ENCODE results near the gene WDR46.

GRCh38 chr6:33259032-33259431 is 30.0 kb downstream of the WDR46 start:
- TF ChIP-seq, protein P1, sequence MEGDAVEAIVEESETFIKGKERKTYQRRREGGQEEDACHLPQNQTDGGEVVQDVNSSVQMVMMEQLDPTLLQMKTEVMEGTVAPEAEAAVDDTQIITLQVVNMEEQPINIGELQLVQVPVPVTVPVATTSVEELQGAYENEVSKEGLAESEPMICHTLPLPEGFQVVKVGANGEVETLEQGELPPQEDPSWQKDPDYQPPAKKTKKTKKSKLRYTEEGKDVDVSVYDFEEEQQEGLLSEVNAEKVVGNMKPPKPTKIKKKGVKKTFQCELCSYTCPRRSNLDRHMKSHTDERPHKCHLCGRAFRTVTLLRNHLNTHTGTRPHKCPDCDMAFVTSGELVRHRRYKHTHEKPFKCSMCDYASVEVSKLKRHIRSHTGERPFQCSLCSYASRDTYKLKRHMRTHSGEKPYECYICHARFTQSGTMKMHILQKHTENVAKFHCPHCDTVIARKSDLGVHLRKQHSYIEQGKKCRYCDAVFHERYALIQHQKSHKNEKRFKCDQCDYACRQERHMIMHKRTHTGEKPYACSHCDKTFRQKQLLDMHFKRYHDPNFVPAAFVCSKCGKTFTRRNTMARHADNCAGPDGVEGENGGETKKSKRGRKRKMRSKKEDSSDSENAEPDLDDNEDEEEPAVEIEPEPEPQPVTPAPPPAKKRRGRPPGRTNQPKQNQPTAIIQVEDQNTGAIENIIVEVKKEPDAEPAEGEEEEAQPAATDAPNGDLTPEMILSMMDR (IDR thresholded peaks at IDR 0.05) = no peak
- TF ChIP-seq POLR2A (IDR thresholded peaks at IDR 0.05) (no peak), EP300 (IDR thresholded peaks at IDR 0.05) (no peak)
